Hematopoietic multipotent progenitor cell treated with erythropoietin and hydrocortisone succinate and interleukin-3 and kit ligand, for 17 days (in vitro differentiated cells): Measurements from ENCODE around the gene WDFY2.

ENCODE experiments used
- DNase-seq: peaks from one replicate; pipeline ENCODE4 v3.0.0-alpha.2; 2015; ENCODE audit warnings: low spot score

The WDFY2 gene

DNA sequence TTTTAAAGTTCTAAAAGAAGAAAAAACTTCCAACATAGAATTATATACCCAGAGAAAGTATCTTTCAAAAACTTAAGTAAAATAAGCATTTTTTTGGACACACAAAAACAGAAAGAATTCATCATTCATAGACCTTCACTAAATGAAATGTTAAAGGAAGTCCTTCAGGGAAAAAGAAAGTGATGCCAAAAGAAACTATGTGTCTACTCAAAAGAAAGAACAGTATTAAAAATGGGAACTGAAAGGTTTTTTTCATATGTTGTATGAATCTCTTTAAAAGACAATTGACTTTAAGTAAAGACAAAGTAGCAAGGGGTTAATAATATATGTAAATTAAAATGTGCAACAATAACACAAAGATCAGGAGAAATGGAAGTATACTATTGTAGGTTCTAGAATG lies 123.2 kb downstream of the WDFY2 start:
- DNase-seq = no peak

DNA sequence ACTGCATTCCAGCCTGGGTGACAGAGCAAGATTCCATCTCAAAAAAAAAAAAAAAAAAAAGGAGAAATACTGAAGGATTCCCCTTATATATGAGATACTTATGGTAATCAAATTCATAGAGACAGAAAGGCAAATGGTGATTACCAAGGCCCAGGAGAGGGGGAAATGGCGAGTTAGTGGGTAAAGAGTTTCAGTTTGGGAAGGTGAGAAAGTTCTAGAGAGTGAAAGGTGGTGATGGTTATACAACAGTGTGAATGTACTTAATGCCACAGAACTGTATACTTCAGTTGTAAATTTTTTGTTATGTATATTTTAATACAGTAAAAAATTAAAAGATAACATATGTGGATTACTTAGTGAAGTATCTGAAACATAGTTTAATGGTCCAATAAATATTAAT lies 129.5 kb downstream of the WDFY2 start:
- no peak for DNase-seq

DNA sequence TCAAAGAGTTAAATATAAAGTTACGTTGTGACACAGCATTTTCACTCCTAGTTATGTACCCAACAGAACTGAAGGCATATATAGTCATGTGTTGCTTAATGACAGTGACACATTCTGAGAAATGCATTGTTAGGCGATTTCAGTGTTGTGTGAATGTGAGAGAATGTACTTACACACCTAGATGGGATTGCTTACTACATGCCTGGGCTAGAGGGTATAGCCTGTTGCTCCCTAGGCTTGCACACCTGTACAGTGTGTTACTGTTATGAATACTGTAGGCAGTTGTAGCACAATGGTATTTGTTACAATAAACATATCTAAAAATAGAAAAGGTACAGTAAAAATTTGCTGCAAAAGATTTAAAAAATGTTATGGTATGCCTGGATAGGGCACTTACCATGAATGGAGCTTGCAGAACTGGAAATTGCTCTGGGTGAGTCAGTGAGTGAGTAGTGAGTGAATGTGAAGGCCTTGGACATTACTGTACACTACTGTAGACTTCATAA lies 130.5 kb downstream of the WDFY2 start:
- no peak for DNase-seq

- no peak for DNase-seq
Measured at GRCh38 chr13:51715613-51716012, 131.4 kb downstream of the WDFY2 start.

DNA sequence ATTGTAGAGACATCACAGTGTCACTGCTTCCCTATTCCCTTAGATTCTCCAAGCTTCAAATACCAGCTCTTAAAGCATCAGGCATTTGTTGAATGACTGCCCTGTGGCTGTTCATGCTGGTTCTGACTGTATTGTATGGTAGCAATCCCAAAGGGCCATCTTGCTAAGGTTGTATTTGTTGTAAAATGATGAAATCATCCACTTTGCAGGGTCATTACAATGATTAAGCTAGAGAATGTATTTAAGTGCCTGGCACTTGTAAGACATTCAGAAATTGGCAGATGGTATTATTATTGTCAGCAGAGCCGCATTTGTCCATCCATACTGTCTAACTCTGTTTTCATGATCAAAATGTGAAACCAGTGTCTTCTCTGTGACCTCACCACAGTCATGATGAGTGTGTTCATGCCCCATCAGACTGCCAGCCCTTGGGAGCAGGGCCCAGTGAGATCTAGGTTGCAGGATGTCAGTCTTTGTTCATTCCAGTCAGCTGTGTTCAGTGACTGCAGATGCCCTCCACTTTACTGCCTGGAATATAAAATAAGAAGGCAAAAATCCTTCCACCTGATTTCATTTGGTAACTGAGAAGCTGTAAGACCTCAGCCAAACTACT lies 133.6 kb downstream of the WDFY2 start:
- no peak for DNase-seq

DNA sequence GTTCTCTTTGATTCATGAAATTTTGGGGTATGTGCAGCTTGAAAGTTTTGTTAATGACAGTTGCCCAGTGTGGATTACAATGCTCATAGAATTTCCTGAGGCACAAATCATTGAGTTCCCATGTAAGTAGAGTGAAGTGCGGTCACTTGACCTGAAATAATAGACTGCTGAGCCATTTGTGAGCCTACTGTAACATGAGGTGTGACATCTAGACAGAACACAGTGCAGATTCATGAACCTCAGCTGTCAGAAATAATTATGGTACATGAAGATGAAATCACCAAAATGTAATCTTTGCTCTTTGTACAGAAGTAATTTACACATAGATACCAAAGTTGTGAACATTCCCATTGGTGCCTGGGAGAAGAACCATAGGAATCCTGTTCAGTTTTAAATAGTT lies 135.1 kb downstream of the WDFY2 start:
- no peak for DNase-seq

DNA sequence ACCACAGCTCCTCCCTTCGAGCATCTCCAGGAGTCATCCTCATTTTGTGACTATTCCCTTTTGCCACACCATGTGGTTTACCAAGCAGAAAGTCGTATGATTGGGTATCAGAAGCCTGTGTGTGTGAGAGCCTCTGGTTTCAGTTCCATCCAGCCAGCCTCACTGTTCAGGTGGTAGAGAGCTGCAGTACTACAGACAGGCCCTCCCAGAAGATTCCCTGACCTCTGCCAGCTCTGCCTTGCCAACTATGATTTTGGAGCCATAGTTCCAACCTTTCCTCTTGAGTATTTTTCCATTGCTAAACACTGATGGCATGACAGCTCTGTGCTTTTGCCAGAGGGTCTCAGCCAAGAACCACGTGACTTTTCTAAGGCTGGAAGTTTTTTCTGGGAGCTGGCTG lies 137.2 kb downstream of the WDFY2 start:
- no peak for DNase-seq

DNA sequence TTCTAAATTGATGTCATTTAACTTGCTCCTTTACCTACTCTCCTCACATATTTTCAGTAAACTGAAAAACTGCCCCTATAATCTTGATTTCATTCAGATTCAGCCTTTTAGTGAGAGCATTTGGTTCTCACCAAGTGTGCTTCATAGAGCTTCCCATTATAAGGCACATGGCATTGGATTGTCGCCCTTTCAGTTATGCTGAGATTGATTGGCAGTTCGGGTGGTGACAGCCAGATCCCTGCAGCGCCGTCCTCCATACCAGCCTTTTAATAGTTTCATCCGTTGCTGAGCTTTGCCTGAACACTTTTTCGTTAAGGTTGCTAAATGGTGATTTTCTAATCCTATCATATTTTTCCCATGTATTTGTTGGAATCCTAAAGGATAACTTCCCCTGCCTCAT lies 139.3 kb downstream of the WDFY2 start:
- DNase-seq = no peak

- DNase-seq = no peak
Measured at GRCh38 chr13:51724721-51725120, 140.5 kb downstream of the WDFY2 start.

- no peak for DNase-seq
Measured at GRCh38 chr13:51726446-51727193, 142.4 kb downstream of the WDFY2 start.

DNA sequence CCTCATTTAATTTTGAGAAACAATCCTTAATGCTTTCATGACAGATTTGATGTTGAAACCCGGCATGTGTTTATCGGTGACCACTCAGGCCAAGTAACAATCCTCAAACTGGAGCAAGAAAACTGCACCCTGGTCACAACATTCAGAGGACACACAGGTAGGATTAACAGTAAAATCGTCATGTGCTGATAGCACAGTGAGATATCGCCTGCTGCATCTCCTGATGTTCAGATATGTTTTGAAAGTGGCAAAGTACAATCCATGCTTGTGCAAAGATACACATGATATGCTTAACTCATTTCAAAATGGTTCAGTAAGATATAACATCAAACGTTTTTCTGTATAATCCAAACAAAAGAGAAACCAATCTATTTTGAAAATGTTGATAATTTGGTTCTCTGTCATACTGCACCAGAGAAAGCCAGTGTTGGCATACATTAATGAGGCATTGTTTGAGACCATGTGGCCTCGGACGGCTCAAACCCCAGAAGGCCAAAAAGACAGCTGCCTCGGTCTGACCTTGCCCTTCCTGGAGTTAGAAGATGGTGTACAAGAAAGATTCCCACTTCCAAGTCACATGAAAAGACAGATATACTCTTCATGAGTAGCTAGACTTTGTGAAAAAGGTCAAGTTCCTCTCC lies 143.5 kb downstream of the WDFY2 start:
- no peak for DNase-seq

DNA sequence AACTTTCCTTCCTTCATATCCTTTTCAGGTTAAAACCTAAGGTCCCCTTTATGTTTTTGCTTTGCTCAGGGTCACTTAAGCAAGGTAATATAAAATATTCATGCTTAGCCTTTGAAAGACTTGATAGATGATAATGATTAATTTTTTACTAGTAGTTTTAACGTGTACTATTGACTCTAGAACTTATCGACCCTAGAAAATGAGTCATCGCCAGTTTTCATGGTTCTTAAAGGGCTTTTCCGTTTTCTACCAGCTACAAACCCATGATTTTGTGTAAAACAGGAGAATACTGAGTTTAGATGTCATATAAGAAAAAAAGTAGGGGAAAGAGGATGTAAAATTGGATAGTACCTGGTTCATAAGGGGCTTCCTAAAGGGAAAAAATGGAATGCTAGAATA lies 144.0 kb downstream of the WDFY2 start:
- DNase-seq = no peak

GRCh38 chr13:51728972-51729371 lies 144.7 kb downstream of the WDFY2 start:
- DNase-seq = no peak

- no peak for DNase-seq
Measured at GRCh38 chr13:51729866-51730553, 145.7 kb downstream of the WDFY2 start.

- DNase-seq = no peak
Measured at GRCh38 chr13:51730927-51731326, 146.7 kb downstream of the WDFY2 start.

DNA sequence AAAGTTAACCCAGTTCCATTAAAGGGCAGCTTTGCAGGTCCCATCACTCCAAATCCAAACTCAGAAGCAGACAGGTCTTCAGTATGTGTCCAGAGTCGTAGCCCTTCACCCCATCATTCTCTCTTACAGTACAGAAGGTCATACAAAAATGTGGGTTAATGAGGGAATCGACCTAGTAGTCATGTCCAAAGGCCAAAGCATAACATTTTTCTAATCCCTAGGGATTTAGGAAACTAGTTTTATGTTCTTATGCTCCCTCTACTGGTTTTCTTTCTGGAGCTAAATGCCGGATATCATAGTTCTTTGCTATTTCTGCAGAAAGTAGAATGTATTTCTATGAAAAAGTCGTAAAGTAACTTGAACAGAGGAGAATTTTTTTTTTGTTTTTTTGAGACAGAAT lies 147.5 kb downstream of the WDFY2 start:
- no peak for DNase-seq

- no peak for DNase-seq
Measured at GRCh38 chr13:51733374-51734298, 149.4 kb downstream of the WDFY2 start.

DNA sequence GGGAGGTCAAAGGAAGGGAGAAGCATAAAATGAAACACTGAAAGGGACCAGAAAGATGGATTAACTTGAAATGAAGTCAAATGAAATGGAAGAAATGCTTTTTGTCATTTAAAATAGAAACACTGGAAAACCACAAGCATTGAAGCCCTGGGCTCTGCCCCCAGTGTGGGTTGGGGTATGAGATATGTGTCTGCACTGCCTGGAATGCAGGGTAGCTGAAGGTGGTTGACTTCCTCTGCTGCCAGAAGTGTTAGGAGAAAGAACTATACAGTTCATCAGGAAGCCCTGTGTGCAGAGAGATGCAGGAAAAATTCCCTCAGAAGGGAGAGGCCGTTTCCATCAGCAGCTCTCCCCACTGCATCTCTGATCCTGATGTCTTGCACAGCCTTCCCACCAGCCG lies 150.5 kb downstream of the WDFY2 start:
- no peak for DNase-seq

DNA sequence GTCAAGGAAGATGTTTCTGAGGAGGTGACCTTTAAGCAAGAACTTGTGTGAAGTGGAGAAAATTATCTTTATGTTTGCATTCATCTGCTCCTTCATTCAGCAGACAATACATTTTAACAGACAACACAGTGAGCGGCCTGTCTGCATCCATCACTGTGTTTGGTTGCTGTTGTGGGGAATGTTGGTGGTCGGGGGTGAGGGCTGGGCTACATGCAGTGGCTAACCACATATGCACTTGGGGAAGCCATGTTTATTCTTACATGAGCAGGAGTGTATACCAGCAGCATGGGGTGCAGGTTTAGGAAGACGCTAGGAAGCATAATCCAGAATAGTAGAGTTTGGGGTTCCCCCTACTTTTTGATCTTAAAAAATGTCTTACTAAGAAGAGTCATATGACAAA lies 153.3 kb downstream of the WDFY2 start:
- no peak for DNase-seq

DNA sequence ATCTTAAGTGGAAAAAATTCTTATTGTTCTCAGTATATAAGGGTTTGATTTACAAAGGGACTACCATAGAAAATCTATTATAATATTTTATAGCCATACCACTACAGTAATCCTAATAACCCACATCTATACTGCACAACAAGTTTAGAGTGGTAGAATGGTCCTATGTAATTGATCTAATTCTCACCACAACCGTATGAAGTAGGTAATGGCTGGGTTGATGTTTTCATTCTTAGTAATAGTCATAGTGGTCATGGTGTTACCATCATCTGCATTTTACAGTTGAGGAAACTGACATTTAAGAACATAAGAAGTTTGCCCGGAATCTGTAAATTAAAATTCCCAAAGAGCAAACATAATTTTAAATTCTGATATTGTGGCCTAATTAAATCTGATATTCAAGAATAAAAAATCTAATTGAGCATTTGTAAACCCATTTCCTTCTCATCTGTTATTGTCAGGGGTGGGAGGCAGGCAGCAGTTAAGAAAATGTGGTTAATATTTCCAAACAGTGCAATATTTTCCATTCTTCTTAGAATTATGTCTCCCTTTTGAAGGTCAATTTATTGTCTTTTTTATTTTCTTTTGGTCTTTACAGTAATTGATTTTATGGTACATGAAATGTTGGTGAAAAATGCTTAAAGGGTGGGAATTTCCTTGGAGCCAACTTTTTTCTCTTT lies 154.1 kb downstream of the WDFY2 start:
- no peak for DNase-seq
